ENCODE measurements around the gene GRSF1. TPM values are rescaled to one million over a fixed set of nuclear protein-coding genes. Genes with fewer than 3 reads are reported as not detected.
A peak's percentile ranks its signal among the peaks of the same experiment; 100 is the strongest.

Gene GRSF1
- total and polyA plus RNA-seq, 10 of the 15 experiments (the other 5 are each of a cell fraction or from before 2014, with no cell fraction given): 37.5 to 105 (median 68.4) TPM

DNA sequence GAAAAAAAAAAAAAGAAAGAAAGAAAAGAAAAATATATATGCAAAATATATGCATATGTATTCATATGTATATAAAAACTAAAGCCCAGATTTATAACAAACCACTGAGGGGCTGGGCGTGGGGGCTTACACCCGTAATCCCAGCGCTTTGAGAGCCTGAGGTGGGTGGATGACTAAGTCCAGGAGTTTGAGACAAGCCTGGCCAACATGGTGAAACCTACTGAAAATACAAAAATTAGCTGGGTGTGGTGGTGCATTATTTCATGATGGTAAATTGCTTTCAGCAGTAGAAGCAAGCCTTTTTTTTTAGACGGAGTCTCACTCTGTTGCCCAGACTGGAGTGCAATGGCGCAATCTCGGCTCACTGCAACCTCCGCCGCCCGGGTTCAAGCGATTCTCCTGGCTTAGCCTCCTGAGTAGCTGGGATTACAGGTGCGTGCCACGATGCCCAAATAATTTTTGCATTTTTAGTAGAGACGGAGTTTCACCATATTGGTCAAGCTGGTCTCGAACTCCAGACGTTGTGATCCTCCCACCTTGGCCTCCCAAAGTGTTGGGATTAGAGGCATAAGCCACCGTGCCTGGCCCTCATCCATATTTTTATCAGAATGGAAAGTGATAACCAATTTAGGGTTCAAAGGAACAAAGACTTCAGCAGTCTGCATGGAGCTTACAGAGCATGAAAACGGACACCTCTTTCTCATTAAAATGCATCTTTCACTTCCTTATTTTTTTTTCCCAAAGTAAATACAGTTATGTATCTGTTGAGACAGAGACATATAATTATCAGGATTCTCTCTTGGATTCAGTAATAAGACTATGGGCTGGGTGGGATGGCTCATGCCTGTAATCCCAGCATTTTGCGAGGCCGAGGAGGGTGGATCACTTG lies 34.8 kb upstream of the GRSF1 start (continued):
- no peak for TF ChIP-seq ZBED1 (IDR thresholded peaks at IDR 0.05; ENCODE audit: borderline replicate concordance)
- TF ChIP-seq MTA2 (IDR thresholded peaks at IDR 0.05; ENCODE audit: low read depth): peak; percentile 83
- TF ChIP-seq BHLHE40 (IDR thresholded peaks at IDR 0.05; ENCODE audit: borderline replicate concordance in 1 of 2, low read depth in 2 of 2, low read length in 1 of 2): no peak
- TF ChIP-seq SREBF1 (IDR thresholded peaks at IDR 0.05; ENCODE audit: low read length): no peak
- no peak for TF ChIP-seq ASH2L (IDR thresholded peaks at IDR 0.05; ENCODE audit: borderline replicate concordance, low read depth)
- TF ChIP-seq, protein P1, sequence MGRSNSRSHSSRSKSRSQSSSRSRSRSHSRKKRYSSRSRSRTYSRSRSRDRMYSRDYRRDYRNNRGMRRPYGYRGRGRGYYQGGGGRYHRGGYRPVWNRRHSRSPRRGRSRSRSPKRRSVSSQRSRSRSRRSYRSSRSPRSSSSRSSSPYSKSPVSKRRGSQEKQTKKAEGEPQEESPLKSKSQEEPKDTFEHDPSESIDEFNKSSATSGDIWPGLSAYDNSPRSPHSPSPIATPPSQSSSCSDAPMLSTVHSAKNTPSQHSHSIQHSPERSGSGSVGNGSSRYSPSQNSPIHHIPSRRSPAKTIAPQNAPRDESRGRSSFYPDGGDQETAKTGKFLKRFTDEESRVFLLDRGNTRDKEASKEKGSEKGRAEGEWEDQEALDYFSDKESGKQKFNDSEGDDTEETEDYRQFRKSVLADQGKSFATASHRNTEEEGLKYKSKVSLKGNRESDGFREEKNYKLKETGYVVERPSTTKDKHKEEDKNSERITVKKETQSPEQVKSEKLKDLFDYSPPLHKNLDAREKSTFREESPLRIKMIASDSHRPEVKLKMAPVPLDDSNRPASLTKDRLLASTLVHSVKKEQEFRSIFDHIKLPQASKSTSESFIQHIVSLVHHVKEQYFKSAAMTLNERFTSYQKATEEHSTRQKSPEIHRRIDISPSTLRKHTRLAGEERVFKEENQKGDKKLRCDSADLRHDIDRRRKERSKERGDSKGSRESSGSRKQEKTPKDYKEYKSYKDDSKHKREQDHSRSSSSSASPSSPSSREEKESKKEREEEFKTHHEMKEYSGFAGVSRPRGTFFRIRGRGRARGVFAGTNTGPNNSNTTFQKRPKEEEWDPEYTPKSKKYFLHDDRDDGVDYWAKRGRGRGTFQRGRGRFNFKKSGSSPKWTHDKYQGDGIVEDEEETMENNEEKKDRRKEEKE (IDR thresholded peaks at IDR 0.05): no peak
- TF ChIP-seq ZNF622 (IDR thresholded peaks at IDR 0.05): no peak
- TF ChIP-seq ZZZ3 (IDR thresholded peaks at IDR 0.05; ENCODE audit: control insufficient read depth, insufficient read length, low read depth): no peak
- peak; percentile 58; the same call in 1 of the 2 replicates for TF ChIP-seq FOXM1 (IDR thresholded peaks at IDR 0.05; ENCODE audit: low read depth, low read length)
- TF ChIP-seq STAT1 (conservative IDR thresholded peaks at IDR 0.05): no peak
- TF ChIP-seq SUPT20H (IDR thresholded peaks at IDR 0.05; ENCODE audit: borderline replicate concordance, control insufficient read depth, low read depth, low read length): no peak
- no peak for TF ChIP-seq ZNF24 (IDR thresholded peaks at IDR 0.05)
- TF ChIP-seq FOXK2 (IDR thresholded peaks at IDR 0.05): no peak
- TF ChIP-seq SMC3 (IDR thresholded peaks at IDR 0.05; ENCODE audit: borderline replicate concordance, low read length): no peak
- TF ChIP-seq NRF1 (conservative IDR thresholded peaks at IDR 0.05; ENCODE audit: low read depth, low read length): no peak
- no peak for TF ChIP-seq BMI1 (IDR thresholded peaks at IDR 0.05; ENCODE audit: borderline replicate concordance)
- TF ChIP-seq ESRRA (IDR thresholded peaks at IDR 0.05; ENCODE audit: low read length): no peak
- no peak for TF ChIP-seq HDAC6 (IDR thresholded peaks at IDR 0.05; ENCODE audit: unreplicated experiment)
- no peak for TF ChIP-seq SIX5 (IDR thresholded peaks at IDR 0.05; ENCODE audit: low read depth, low read length, severe bottlenecking)
- no peak for TF ChIP-seq NR2C2 (IDR thresholded peaks at IDR 0.05; ENCODE audit: borderline replicate concordance, control insufficient read depth, insufficient read length, low read depth)
- TF ChIP-seq EZH2 (IDR thresholded peaks at IDR 0.05; ENCODE audit: borderline replicate concordance, control insufficient read depth, low read depth, low read length): no peak
- TF ChIP-seq, protein P2, sequence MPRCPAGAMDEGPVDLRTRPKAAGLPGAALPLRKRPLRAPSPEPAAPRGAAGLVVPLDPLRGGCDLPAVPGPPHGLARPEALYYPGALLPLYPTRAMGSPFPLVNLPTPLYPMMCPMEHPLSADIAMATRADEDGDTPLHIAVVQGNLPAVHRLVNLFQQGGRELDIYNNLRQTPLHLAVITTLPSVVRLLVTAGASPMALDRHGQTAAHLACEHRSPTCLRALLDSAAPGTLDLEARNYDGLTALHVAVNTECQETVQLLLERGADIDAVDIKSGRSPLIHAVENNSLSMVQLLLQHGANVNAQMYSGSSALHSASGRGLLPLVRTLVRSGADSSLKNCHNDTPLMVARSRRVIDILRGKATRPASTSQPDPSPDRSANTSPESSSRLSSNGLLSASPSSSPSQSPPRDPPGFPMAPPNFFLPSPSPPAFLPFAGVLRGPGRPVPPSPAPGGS (IDR thresholded peaks at IDR 0.05; ENCODE audit: borderline replicate concordance, insufficient read depth, low read depth, low read length, poor library complexity, severe bottlenecking): peak; percentile 37
- TF ChIP-seq, protein P3, sequence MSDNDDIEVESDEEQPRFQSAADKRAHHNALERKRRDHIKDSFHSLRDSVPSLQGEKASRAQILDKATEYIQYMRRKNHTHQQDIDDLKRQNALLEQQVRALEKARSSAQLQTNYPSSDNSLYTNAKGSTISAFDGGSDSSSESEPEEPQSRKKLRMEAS (IDR thresholded peaks at IDR 0.05; ENCODE audit: low read depth, low read length): no peak
- TF ChIP-seq POU2F2 (IDR thresholded peaks at IDR 0.05; ENCODE audit: borderline replicate concordance, low read depth, low read length): no peak
- TF ChIP-seq TCF12 (IDR thresholded peaks at IDR 0.05; ENCODE audit: low read depth, low read length): no peak

All from GM12878 (cell line).